Measurements from ENCODE around the gene ITGBL1.
A peak's percentile ranks its signal among the peaks of the same experiment; 100 is the strongest.

The ITGBL1 gene

DNA sequence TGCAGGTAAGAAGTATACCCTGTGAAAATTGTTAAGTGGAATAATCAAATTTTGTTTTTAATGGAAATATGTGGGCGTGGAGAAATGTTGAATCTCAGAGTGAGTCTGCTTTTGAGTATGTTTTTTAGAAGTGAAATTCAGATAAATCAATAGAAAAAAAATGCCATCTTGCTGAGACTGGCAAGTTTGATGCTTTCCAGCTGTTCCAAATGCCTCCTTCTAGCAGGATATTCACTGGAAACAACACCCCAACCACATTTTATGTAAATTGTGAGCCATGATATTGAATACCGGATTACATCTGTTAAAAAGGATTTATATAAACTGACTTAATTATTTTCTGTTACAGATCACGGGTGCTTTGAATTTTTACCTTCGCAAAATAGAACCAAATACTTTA is 115.4 kb downstream of the ITGBL1 start:
- no peak for DNase-seq (ENCODE audit: low spot score)

DNA sequence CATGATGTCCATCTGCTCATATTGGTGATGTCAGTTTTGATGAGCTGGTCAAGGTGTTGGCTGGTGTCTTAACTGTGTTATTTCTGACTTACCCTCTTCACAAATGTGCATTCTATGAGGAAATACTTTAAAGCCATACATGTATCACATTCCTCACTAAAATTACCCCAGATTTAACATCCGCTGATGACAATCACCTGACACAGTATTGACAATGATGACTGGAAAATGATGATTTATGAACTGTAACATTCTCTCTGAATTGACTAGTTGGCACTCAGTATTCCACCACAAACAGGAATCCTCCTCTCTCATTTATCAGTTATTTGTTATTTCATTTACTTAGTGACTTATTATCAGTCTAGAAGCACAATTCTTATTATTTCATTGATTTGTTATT is 117.3 kb downstream of the ITGBL1 start:
- no peak for DNase-seq (ENCODE audit: low spot score)

DNA sequence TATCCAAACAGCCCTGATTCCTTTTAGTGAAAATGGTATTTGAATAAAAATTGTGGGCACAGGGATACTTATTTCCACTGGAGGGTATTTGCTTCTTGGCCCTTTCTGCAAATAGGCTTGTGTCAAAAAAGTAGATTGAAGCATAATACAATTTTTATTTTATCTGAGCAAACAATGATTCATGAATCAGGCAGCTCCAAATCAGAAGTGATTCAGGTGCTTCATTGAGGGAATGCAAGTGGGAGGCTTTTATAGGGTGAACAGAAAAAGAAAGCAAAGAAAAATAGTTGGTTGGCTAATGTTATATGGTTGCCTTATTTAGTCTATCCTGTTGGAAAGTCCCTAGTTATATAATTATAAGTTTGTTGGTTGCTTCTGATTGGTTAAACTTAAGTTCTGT is 117.9 kb downstream of the ITGBL1 start:
- DNase-seq (ENCODE audit: low spot score), result no peak

DNA sequence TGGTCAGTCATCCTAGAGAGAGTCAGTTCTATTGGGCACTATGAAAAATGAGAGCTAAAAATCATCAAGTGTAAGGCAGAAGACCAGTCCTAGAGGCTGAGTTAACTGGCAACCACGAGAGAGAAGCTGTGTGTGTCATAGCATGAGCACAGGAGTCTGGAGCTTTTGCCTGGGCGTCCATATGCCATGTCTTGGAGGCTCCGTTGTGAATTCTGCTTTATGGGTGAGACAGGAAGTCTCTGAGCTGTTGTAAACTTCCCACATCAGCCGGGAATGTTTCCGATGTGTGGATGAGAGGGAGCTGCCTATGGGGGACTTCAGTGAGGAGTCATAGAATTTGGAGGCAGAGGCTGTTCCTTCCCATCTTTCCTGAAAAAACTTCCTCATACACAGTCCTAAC is 120.0 kb downstream of the ITGBL1 start:
- DNase-seq (ENCODE audit: low spot score), result no peak

DNA sequence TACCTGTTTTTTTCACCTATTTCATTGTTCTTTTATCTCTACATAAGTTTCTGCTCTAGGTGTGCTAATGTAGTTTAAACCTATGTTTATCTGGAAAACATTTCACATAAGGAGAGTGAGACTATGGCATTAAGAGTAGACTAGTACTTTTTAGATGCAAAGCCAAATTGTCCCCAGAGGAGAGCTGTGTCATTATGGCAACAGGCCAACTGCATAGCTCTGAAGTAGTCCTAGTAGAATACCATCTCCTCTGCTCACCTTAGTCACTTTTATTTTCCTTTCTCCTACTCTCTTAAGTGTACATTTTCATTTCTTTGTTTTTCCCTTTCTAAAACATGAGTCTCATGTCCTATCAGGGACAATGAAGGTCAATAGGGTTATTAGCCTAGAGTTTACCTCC is 123.1 kb downstream of the ITGBL1 start:
- no peak for DNase-seq (ENCODE audit: low spot score)

DNA sequence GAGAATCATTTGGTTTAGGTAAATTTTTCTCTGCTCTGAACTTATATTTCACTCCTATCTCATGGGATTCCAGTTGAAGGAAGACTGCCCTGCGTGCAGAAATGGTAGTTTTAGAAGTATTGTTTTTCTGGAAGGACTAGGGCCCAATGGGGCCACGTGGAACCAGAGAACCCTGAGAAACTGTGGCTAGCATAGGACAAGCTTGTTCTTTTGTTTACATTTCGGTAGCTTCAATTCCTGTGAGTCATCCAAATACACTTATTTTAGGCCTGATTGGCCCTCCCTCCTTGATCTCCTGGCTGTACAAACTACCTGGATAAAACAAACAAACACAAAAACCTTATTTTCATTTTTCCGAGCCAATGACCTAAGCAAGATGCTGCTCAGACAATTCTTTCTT is 124.0 kb downstream of the ITGBL1 start:
- DNase-seq (ENCODE audit: low spot score), result no peak

DNA sequence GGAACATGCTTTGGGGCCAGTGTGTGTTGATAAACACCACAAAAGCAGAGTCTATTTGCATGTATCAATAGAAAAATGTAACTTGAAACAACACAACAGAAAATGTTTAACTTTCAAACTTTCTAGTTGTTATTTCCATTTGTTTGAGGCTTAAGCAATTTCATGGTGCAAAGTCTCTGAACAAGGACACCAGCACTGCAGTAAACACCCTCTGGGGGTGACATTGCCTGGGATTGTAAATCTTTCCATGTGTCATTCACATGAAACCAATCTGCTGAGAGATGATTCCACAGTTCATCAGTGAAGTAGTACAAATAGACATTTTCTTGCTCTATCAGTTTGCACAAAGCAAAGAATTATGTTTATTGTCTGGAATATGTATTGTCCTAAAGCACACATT is 124.5 kb downstream of the ITGBL1 start:
- no peak for DNase-seq (ENCODE audit: low spot score)

DNA sequence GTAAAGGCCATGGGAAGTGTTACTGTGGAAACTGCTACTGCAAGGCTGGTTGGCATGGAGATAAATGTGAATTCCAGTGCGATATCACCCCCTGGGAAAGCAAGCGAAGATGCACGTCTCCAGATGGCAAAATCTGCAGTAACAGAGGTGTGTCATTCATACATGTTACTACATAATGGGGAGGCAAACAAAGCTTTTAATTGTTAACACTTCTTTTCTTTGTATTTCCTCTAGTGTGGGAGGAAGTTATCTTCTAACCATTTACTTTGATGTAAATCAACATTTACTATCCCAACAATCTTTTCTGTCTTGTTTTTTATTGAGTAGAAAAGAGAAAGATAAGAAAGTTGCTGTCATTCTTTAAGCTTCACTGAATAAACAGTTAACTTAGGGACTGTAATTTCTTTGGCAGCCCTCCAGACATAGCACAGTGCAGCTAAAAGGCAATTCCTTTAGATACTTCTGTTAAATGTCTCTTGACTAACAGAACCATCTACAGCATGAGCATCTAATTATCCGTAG is 126.9 kb downstream of the ITGBL1 start:
- no peak for DNase-seq (ENCODE audit: low spot score)

DNA sequence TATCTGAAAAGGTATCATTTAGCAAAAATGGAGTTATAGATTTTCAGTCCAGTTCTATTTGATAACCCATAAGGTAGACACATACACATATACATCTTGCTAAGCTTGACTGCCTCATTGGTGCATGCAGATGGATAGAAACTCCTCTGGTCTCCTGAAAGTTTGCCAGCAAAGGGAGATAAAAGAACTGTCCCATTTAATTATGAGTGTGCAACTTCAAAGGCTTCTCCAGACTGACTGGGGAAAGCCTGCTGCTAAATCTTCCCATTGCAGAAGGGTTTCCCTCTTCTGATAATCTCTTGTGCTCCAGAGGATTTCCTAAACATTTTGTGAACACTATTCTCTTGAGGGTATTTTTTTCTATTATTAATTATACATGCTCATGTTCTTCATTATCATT is 131.9 kb downstream of the ITGBL1 start:
- DNase-seq (ENCODE audit: low spot score), result no peak

DNA sequence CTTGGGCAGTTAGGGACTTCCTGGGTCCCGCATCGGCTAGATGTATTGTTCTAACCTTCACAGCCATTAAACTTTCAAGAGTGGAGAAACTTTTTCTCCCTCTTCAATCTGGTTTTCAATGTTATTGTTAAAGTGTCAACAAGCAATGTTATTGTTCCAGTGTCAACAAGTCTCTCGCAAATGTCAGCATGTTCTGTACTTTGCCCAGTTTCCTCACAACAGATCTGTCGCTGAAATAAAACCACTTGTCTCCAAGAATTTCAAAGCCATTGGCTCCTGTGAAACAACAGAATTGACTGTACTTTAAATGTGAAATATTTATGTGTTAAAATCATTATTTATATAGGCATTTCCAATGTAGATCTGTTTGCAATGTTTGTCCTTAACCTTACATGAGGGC is 138.0 kb downstream of the ITGBL1 start:
- DNase-seq (ENCODE audit: low spot score), result no peak

DNA sequence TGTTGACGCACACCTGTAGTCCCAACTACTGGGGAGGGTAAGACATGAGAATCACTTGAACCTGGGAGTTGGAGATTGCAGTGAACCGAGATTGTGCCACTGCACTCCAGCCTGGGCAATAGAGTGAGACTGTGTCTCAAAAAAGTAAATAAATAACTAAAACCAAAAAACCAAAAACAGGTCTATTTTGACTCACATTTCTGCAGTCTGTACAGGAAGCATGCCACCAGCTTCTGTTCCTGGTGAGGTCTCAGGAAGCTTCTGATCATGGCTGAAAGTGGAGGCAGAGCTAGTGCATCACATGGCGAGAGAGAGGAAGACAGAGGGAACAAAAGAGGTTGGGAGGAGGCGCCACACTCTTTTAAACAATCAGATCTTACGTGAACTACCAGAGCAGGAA is 142.5 kb downstream of the ITGBL1 start:
- no peak for DNase-seq (ENCODE audit: low spot score)

DNA sequence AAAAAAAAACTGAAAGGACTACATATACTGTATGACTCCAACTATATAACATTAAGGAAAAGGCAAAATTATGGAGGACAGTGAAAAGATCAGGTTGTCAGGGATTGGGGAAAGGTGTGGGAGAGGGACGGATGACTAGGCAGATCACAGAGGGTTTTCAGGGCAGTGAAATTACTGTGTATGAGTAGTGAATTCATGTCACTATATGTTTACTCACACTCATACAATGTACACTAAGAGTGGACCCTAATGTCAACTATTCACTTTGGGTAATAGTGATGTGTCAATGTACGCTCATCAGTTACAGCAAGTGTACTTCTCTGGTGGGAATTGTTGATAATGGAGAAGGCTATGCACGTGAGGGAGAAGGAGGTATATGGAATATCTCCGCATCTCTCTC is 144.3 kb downstream of the ITGBL1 start:
- no peak for DNase-seq (ENCODE audit: low spot score)

DNA sequence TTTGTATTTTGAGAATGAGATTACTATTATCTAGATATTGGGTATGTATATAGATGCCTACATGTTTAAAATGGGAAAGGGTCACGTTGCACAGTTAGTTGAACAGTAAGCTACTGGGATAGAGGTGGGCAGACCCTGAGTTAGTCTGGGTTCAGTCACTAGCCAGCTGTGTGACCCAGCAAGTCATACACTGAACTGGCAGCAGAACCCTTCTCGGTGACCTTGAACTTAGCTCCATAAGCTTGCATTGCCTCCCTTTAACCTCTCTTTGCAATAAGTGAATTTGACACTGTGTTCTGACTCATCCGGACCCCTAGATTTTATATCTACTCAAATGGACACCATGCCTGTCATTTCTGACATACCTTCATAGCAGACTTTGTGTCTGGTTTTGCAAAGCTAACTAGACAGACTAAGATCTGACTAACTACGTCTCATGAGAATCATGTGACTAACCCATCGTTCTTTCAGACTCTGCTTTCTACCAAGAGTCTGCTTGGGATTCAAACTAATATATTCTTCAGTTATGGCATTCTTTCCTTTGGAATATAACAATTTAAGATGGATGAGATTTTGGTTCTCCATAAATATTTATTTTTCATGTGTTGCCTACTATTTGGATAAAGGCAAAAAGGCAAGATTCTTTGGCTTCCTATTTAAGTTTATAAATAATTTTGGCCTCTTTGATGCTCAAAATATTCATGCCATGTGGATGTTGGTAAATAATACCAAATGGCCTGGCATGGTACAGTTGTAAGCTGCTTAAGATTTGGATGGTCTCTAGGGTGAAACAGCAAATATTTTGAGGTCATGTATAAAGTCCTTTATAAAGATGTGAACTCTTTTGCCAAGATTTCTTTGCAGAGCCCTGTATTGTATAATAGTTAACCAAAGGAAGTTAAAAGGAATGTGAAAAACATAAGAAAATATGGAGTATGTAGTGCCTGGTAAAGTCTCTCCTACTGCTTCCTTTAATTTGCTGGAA is 159.3 kb downstream of the ITGBL1 start:
- DNase-seq (ENCODE audit: low spot score), result no peak

DNA sequence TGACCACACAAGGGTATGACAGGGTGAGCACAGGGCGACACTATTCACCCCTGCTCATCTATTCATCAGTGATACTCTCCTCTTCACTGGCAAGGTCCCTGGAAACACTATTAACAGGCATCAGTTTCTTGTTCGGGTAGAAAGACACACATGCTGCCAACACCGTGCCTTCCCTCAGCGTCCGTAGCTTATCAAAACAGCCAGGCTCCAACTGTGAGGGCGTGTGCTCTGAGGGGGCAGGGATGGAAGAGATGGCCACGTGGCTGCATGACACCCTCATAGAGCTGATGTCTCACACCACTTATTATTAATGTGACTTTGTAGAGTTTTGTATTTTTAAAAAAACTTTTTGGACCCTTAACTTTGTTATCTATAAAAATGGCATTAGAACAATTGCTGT is 160.3 kb downstream of the ITGBL1 start:
- DNase-seq (ENCODE audit: low spot score), result no peak

DNA sequence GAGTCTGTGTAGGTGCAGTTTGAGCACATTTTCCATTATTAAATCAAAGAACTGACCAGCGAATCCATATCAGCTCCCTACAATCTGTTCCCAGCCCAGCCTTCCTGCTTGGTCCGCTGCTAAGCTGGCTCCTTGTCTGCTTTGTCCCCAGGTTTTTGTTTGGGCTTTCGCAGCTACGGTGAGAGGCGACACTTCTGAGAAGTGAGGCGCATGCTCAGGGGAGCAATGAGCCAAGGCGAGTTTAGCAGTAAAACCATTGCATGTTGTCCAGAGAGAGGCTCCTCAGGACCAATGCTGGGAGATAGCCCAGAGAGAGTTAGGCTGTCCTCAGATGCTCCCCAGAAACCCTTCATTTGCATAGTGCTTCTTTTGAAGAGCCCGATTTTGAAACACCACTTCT is 162.0 kb downstream of the ITGBL1 start:
- no peak for DNase-seq (ENCODE audit: low spot score)

DNA sequence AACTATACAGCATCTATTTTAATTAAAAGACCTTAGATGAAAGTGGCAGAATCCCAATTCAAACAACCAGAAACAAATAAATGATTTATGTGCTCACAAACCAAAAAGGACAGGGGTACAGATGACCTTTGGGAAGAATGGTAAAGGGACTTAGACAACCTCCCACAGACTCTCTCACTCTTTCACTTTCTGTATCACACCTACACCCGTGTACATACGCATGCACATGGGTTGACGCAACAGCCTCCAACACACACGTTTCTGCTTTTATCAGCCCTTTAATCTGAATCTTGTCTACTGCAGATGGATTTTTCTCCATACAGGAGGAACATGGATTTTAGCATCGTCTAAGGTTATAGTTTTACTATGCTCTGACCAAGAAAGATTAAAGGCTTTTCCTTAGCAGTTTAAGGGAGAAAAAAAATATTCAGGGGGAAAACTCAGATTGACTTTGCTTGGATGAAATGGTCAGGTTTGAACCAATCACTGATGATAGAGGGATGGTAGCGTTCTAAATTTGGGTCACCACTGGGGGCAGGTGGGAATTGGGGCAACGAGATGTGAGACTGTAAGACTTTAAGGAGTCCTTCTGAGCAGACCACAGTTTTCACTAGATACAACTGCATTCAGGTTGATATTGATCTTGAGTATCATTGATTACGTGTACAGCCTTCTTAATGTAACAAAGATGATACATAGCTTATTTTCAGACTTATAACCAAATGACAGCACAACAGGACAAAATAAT is 166.1 kb downstream of the ITGBL1 start:
- no peak for DNase-seq (ENCODE audit: low spot score)

DNA sequence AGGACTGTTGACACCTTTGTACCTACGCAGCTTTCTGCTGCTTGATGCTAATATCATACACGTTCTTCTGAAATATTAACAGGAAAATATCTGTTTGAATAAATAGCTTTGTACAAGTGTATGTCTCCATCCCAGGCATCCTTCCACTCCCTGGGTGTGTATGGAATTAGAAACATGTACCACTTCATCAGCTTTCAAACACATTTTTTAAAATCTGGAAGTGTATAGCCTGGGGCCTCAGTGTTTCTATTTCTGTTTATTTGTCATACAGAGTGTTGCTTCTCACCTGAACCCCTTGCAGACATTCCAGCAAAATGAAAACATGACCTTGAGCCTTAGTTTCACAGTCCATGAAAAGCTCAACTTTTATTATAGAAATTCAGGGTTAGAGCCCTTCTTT is 168.6 kb downstream of the ITGBL1 start:
- no peak for DNase-seq (ENCODE audit: low spot score)

DNA sequence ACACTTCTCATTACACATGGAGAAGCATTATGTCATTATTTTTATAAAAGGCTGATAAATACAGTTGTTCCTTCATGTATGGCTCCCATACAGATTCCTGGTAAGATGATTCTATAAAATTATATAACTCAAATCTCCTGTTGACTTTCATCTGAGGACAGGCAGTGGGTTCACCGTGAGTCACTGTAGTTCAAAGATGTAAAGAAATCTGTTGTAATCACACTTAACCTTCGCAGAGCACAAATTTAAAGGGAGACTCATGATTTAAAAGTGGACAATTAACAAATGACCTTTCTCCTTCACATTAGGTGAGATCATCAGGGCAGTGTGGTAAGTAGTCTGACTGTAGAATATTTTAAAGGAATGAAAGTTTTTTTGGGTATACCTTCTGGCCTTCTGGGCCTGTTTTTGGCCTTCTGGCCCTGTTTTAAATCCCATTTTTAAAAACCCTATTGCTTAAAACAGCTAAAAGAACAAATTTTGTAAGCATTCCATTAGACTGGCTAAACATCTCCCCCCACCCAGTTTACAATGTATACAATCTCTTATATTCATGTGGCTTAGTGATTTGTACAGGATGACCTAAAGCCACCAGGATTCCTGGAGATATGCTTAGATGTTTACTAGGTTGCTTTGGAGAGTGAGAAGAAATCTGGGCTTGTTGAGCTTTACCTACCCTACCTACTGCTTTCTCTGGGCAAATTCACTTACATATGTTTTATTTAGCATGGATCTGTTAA is 171.2 kb downstream of the ITGBL1 start:
- no peak for DNase-seq (ENCODE audit: low spot score)

DNA sequence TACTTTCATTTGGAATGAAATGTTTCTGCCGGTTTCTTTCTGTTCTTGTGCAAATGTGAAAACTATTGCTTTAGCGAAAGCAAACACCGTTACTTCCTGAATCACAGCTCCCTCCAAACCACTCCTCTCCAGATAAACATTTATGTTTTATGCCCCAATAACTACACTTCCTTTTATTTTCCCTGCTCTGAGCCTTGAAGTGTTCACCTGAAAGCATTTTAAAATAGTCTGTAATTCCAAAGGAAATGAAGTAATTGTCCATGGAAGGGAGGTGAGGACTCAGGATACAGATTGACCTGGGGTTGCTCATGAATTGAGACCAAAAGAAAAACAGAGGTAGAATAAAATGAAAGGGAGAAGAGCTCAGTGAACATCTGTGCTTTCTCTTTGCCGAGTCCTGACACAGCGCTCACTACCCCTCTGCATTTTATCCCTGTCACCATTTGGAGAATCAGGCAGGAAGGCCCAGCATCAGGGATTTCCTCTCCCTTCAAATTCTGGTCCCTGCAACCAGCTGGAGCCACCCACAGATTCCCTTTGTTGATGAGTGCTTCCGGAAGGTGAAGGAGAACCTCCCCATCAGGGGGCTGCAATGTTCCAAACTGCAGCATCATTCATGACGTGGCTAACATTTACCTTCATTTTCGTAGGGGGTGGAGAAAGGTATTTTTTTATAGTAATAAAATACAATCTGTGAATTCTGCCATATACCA is 171.9 kb downstream of the ITGBL1 start:
- DNase-seq (ENCODE audit: low spot score), result no peak

DNA sequence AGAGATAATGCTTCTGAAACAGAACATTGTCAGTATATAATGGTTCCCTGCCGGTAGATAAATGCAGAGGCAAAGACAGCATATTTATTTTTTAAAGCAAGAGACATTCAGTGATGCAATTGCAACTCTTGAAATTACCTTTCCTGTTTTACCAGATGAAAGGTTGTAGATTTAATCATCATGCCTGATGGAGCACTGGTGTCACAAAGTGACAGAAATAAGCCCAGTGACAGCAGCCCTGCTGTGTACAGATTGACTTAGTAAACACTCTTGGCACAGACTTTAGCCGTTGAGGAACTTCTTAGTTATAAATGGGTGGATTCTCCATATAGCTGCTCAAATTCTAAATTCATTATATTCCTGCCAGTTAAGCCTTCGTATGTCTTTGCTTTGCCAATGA is 172.5 kb downstream of the ITGBL1 start:
- DNase-seq (ENCODE audit: low spot score), result peak; percentile 60

DNA sequence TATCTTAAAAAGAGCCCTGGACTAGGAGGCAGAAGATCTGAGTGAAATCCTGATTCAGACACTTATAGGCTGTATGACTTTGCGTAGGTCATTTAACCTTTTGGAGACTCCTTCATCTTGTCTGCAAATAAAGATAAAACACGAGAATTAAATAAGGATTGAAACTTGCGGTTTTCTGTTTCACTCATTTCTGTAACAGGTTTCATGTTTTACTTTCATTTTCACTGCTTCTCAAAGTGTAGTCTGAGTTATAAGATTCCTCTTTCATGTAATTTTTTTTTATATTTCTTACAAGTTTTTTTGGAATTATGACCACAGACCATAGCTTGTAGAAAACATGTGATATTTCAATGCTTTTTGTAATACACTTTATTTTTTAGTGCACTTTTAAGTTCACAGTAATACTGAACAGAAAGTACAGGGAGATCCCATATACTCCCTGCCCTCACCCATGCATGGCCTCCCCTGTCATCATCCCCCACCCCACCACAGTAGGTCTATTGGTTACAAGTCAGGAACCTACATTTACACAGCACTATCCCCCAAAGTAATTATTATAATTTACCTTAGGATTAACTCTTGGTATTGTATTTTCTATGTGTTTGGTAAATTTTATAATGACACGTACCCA is 174.6 kb downstream of the ITGBL1 start:
- DNase-seq (ENCODE audit: low spot score), result peak; percentile 74

Measured in activated CD4-positive, alpha-beta T cell treated with anti-CD3 and anti-CD28 coated beads, Interleukin-2, Interleukin-4, amounts not matched to agents 100 ng/mL and 50 ng/mL, durations not matched to agents 16 hours and 8 hours (primary cell).